LNCAP (cell line): ENCODE data around the gene LPP.

Experiments
- TF ChIP-seq, protein P1 (sequence below): fragments of 450-650 bp; IDR thresholded peaks from 2 replicates; pipeline ENCODE4 v1.5.1; 2017; ENCODE audit warnings: mild to moderate bottlenecking

The LPP gene

DNA sequence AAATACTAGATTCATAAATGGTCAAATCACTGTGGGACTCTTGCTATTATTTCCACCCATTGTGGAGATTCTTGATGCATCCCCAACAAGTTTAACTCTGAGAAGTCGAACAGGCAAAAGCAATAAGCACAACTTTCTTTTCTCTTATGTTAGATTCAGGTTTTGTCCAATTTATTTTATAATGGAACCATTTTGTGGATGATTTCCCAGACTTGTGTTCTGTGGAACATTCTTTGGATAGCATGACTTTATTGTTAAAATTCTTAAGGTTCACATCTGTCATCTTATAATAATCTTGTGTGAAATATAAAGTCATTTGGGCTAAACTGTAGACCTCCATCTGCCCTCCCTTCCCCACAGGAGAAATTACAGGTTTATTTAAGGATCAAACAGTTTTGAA lies 213.7 kb downstream of the LPP start:
- TF ChIP-seq, protein P1, sequence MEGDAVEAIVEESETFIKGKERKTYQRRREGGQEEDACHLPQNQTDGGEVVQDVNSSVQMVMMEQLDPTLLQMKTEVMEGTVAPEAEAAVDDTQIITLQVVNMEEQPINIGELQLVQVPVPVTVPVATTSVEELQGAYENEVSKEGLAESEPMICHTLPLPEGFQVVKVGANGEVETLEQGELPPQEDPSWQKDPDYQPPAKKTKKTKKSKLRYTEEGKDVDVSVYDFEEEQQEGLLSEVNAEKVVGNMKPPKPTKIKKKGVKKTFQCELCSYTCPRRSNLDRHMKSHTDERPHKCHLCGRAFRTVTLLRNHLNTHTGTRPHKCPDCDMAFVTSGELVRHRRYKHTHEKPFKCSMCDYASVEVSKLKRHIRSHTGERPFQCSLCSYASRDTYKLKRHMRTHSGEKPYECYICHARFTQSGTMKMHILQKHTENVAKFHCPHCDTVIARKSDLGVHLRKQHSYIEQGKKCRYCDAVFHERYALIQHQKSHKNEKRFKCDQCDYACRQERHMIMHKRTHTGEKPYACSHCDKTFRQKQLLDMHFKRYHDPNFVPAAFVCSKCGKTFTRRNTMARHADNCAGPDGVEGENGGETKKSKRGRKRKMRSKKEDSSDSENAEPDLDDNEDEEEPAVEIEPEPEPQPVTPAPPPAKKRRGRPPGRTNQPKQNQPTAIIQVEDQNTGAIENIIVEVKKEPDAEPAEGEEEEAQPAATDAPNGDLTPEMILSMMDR = no peak

DNA sequence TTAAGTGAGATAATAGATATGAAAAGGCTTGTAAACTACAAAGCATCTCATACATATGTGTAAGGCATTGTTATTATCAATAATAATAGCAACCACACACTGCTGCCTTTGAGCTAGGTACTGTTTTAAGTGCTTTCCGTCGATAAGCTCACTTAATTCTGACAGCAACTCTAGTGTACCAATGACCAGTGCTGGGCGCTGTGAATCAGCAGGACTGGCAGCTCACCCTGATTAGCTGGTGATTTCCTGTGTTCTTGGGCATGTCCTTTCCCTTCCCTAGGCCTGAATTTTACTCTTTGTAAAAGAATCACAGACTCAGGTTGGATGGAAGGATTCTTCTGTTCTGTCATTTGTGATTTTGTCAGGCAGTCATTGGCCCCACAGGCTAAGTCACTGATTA lies 215.6 kb downstream of the LPP start:
- TF ChIP-seq, protein P1 = no peak

DNA sequence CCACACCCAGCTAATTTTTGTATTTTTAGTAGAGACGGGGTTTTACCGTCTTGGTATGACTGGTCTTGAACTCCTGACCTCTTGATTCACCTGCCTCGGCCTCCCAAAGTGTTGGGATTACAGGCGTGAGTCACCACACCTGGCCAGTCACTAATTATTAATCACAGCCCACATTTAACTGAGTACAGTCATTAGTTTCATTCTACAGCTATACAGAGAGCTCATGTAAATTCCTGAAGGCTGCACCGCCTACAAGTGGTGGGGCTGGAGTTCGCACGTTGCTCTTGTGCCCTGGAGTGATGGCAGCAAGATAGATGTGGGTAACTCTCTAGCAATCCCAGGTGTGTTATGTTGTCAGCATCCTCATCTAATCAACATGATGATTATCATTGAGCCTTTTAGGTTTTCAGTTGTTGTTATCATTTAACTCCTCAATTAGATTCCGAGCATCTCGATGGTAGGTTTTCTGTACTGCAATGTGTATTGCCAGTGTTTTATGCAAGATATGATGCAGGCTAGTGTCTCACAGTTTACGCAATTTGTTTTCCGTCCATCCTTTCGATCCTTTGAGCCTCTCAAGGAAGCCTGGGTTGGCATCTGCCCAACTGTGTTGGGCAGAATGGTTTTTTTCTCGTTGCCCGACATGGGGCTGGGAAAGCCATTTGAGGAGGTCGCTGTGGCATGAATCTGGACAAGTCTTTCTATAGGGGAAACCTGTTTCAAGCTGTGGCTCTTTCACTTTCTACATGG lies 216.3 kb downstream of the LPP start:
- TF ChIP-seq, protein P1 = no peak

DNA sequence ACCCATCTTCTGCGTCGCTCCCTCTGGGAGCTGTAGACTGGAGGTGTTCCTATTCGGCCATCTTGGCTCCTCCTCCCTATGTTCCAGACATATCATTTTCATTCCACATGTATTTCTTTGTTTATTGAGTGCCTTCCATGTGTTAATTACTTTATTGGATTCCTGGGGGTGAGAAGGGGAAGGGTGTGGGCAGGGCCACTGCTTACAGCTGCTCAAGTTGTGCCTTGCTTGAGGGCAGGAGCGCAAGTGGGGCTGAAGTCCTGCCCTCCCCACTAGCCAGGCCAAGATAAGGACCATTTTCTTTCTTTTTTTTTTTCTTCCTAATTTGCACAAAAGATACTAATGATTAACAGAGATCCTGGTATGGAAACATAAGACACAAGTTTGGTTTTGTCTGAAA lies 224.8 kb downstream of the LPP start:
- TF ChIP-seq, protein P1 = no peak

DNA sequence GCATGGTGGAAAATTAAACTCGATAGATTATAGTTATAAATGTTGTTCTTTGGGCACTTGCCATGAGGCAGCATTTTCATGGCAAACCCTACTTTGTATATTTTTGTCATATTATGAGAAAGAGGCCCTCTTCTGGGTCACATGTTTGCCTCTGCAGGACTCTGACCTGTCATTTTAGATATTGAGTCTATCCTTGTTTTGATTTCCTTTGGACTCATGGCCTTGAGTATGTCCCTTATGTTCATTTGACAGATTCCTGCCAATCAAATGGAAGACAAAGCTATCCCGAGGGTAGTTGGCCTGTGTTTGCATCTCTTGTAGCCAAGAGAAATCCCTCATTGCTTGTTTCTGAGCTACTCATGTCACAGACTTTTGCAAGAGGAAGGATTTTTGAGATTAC lies 226.3 kb downstream of the LPP start:
- TF ChIP-seq, protein P1 = no peak

DNA sequence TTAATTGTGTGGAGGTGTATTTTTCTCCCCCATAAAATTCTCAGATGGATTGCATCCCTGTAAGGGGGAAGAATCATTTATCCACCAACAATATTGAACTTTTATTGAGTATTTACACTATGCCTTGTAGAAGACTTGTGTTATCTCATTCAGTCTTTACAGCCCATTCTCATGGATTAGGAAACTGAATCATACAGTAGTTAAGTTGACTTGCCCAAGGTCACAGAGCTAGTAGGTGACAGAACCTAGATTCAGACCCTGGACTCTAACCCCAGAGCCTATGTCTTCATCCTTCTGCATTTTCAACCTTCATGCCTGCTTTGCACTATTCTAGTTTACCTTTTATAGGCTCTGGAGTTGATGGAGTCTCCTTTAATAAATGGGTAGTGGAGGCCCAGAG lies 226.8 kb downstream of the LPP start:
- TF ChIP-seq, protein P1 = no peak

DNA sequence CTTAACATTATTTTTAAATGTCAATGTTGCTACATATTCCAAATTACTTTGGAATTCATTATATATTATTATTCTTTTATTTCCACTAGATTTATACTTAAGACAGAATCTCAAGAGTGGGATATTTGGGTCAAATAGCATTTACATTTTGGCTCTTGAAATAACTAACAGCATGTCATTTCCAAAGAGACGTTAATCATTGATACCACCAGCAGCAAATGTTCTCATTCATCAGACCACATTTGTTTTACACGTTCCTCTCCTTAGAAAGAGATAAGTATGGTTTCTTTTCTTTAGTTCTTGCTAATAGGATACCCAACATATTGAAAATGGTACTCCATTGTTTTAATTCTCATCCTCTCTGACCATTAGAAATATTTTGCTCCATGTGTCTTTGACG lies 229.8 kb downstream of the LPP start:
- TF ChIP-seq, protein P1 = no peak

DNA sequence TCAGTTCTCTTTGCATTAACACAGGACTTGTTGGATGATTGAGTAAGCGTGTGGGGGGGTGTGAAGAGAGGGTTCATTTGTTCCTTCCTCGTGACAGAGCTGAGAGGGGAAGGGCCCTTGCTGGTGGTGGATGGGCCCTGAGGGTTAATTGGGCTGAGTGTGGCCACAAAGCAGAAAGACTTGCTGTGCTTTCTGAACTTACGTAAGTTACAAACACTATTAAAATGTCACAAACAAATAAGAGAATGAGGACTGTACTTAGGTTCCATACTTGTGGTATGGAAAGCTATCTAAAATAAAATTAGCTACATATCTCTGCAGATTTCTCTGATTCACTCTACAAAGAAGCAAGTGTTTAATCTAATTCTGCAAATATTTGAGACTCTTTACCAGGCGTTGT lies 231.3 kb downstream of the LPP start:
- TF ChIP-seq, protein P1 = no peak
